Activated CD4-positive, CD25-positive, alpha-beta regulatory T cell treated with anti-CD3 and anti-CD28 coated beads, Interleukin-2, amount 50 U/mL, for 24 hours (primary cell): ENCODE results near the gene TTF2.

Experiments used
- ATAC-seq, 2 donors: fragments of 150-1000 bp; cut with Tn5 transposase; one replicate each; pipeline ENCODE4 v1.10.0; 2021; ENCODE audit warnings: mild to moderate bottlenecking in 1 of 2, moderate library complexity in 1 of 2

The TTF2 gene

DNA sequence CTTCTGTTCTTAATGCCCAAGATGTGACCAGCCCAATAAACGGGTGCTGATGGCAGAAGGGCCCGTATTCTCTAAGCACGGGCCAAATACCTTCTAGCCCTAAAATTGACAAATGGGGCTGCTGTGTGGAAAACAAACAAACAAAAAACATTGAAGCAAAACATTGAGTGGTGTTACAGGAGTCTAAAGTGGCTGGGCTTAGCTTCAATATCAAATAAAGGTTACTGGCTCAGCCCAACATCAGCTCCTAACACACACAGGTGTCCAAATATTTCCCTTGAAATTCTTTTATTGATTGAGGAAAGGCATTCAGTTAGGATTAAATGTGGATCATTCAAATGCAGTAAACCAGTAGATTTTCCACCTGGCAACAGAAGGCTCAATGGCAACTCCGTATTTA, 13.3 kb upstream of the TTF2 start:
- ATAC-seq, result no peak

DNA sequence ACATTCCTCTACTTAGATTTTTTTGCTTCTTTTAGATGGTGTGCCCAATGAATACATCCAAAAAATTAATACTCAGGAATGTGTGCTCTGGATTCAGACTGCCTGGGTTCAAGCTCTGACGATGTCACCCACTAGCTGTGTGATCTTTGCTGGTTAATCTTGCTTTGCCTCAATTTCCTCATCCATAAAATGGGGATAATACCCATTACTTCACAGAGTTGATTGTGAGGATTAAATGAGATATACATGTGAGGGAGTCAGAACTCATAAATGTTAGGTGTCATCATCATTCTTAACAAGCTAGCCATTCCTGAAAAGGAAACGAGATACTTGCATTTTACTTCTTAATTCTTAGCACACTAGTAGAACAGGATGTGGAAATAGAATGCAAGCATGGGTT, 12.9 kb upstream of the TTF2 start:
- no peak for ATAC-seq

DNA sequence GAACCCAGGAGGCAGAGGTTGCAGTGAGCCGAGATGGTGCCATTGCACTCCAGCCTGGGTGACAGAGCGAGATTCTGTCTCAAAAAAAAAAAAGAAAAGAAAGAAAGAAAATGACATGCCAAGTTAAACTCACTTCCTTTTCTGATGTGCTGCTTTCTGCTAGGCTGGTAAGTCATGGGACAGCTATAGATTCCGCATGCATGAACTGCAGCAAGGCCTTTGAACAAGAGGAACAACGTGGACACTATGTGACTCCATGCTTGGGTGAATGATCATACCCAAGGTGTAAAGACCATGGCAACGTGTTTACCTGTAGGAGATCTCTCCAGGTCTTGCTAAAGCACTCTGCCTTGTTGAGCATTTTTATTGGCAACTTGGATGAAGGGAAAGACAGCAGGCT, 10.3 kb upstream of the TTF2 start:
- no peak for ATAC-seq

DNA sequence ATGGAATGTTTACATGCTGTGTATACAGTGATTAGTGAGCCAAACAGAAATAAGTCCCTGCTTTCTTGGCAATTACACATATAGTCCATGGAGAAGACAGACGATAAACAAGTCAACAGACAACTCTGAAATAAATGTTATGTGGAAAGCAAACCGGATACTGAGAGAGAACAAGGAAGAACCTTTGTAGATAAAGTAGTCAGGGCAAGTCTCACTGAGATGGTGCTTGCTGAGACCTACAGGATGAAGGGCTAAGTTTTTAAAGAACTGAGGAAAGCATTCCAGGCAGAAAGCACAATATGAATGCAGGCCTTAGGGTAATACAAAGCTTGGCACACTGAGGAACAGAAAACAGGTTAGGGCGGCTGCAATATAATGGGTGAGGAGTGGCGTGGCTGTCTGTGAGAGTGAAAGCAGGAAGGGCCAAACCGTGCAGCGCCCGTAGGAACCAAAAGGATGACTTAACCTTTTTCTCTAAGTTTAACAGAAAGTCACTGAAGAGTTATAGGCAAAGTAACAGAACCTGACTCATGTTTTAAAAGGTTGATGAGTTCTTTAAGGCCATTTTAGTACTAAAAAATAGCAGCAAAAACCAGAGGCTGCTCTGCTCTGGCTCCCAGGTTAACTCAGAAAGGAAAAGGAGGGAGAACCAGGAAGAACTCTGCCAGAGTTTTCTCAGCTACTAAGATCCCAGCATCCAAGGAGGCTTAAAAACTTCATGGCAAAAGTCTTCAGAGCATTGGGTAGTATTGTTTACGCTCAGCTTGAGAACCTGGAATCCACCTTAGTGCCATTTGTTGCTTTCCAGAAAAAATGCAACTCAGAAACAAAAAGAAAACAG, 8.7 kb upstream of the TTF2 start:
- peak; percentile 70 for ATAC-seq

DNA sequence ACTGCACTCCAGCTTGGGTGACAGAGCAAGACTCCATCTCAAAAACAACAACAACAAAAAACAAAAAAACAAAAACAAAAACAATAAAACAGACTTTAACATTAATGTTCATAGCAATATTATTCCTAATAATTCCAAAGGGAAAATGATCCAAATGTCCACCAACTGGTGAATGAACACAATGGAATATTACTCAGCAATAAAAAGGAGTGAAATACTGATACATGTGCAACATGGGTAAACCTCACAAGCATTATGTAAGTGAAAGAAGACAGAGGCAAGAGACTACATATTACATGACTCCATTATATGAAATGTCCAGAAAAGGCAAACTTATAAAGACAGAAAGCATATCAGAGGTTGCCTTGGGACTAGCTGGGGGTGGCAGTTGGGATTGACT, 6.1 kb upstream of the TTF2 start:
- no peak for ATAC-seq

DNA sequence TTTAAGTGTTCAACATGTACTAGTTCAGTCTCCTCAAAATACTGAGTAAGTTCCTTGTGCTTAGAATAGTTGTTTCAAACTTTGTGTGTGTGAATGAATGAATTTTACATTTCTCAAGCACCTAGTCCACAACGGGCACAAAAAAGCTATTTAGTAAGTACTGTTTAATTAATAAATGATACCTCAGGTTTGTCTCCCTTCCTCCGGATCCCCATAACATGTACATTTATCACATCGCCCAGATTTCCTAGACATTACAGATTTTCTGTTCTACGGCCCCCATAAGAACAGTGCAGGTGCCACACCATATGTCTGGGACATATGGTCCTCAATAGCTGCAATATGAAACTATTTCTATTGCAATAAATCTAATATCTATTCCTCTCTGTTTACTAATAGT, 1.3 kb upstream of the TTF2 start:
- ATAC-seq, result no peak

DNA sequence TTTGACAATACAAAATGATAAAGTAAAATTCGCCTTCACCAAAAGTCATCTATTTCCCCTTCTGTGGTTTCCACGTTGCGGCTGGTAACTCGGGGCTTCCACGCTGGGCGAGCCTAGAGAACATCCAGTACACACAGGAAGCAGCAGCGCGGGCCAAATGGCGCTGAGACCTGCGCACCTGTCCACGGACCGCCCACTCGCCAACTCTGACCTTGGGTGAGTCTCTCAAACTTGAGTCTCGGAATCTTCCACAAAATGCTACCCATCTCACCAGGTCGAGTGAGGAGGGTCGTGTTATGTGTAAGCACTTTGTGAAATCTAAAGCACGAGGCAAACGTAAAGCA, 820 bp upstream of the TTF2 start:
- ATAC-seq, result peak in 1 of 2 donors; percentile 9

DNA sequence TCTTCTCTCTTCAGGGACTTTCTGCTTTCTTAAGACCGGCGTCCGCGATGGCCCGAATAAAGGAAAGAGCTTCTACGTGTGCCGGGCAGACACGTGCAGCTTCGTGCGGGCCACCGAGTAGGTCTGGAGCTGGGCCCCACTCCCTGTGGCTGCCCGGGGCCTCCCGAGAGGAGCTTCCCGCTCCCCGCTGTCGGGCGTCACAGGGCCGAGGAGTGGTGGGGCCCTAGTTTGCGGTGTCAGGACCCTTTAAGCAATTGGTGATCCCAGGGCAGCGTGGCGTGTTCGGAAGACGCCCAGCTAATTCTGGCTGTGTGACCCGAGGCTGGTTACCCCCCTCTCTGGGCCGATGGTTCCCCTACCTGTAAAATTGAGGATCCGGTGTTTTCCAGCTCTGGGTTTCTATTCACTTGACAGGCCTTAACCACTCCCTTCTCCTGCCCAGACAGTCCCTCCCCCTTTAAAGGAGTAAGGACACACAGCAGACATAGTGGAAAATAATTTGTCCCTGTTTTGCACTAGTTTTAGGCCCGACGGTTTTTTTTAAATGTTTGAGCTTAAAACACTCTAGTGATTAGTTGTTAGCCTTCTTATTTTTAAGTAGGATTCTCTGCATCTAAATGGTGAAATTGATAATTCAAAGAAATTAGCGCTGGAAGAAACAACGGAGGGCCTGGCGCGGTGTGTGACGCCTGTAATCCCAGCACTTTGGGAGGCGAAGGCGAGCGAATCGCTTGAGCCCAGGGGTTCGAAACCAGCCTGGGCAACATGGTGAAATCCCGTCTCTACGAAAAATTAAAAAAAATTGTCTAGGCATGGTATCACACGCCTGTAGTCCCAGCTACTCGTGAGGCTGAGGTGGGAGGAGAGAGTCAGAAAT, 553 bp downstream of the TTF2 start:
- ATAC-seq, result peak; percentile 2 to 4

DNA sequence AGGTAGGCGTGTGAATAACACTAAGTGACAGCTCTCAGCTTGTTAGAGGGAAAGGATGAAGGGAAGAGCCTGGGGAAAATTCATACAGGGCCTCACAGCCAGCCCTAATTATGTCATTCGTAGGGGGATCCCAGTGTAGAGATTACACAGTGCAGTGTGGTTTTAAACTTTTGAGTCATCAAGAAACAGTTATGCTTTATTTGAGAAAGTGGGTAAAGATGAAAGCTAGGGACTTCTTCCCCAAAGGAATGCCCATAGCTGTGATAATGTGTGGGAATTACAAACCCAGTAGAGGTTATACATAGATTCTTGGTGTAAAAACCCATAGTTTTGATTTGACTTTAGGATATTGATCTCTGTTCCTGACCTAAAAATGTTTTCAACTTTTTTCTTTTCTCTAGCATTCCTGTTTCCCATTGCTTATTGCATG, 1.9 kb downstream of the TTF2 start:
- ATAC-seq, result peak; percentile 30 to 49

DNA sequence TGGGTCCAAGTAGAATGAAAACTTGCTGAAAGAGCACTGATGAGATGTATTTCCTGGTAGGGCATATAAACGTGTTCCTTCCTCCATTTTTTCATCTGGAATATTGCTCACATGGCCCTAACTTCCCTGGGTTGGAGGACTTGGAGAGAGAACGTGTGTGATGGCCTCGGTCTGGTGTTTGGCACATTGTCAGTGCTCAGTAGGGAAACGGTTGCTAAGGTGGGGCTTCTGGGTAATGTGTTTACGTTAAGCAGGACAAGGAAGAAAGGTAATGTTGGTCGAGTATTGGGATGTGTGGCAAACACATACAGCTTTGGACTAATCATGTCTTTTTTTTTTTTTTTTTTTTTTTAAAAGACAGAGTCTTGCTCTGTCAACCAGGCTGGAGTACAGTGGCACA, 6.2 kb downstream of the TTF2 start:
- ATAC-seq, result no peak

DNA sequence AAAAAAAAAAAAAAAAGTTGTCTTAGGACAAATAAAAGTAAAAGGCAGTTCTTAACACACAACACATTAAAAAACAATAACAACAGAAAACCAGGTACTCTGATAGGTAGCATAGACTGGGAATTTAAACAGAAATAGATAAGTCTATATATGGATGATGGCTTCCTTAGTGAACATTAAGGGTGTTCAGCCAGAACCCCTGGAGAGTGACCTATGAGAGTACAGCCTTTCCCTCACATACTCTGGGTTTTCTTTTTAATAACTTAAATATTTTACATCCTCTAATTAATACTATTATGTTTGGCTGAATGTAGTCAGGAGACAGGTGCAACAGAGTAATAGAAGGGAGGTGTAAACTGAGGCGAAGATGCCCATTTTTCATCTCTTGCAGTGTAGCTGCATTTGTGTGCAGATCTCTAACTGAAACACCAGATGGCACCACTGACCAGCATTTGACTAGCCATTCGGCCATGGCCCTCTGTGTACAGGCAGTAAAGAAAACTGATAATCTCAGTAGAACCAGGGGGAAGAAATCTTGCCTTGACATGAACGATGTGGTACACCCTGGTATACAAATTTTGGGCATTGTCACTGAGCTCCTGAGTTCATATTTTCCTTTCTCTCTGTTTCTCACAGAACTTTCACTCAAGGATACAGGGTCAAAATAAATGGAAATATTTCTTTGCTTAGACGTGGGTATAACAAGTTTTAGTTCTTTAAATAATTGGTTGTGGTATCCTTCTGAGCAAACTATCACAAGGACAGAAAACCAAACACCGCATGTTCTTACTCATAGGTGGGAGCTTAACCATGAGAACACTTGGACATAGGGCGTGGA, 7.6 kb downstream of the TTF2 start:
- peak; percentile 66 to 71 for ATAC-seq

DNA sequence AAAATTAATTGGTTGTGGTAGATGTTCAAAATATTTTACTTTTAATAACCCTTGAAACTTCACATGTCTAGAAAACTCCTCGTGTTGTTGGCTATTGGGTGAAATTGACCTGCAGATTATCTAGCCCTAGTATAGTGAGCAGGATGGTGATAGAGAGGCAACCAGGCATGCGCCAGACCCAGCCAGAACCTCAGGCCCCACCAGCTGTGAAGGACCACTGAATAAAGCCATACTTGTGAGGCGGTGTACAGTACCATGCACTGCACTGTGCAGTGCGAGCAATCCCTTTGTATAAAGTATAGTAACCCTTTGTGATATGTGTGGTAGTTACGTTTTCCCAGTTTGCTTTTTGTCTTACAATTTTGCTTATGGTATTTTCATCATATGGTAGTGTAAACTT, 8.5 kb downstream of the TTF2 start:
- no peak for ATAC-seq

DNA sequence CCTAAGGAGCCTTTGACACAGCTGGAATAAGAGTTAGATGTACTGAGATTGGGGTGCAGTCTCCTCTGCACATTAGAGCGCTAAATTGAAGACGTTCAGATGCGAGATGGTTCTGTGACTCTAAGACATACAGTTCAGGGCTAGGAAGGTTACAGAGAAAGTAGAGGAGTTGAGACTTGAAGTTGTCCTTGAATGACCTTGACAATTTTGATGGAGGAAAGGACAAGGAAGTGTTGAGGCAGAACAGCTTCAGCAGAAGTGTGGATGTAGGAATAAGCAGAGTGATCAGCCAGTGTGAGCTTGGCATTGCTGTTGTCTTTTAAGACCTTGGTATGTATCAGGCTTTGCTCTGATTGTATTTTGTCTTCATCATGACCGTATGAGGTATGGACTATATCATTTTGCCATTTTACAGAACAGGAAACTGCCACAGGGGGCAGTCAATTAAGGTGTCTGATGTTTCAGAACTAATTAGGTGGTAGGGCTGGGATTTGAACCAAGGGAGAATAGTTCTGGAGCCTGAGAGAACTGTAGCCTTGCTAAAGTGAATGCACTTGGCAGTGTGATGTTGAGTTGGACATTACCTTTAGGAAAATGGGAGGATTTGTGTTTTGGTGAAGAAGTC, 9.2 kb downstream of the TTF2 start:
- ATAC-seq, result no peak

DNA sequence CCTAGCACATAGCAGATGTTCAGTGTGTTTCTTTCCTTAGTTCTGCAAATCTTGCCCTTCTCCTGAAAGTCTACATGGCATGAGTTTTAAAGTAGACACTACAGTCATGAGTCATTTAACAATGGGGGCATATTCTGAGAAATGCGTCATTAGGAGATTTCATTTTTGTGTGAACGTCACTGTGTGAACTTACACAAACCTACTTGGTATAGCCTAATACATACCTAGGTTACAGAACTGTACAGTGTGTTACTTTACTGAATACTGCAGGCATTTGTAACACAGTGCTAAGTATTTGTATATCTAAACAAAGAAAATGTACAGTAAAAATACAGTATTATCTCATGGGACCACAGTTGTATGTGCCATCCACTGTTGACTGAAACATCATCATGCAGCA, 10.0 kb downstream of the TTF2 start:
- ATAC-seq, result peak; percentile 89 to 95

DNA sequence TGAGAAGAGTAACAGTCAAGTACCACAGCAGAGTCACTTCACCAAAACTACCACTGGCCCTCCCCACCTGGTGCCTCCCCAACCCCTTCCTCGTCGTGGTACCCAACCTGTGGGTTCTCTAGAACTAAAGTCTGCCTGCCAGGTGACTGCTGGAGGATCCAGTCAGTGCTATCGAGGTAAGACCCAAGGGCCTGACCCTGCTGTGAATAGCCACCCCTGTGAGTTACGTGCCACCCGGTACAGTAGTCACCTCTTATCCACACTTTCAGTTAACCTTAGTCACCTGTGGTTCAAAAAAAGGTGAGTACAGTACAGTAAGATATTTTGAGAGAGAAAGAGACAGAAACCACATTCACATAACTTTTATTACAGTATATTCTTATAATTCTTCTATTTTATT, 16.5 kb downstream of the TTF2 start:
- ATAC-seq, result peak; percentile 48 to 52

DNA sequence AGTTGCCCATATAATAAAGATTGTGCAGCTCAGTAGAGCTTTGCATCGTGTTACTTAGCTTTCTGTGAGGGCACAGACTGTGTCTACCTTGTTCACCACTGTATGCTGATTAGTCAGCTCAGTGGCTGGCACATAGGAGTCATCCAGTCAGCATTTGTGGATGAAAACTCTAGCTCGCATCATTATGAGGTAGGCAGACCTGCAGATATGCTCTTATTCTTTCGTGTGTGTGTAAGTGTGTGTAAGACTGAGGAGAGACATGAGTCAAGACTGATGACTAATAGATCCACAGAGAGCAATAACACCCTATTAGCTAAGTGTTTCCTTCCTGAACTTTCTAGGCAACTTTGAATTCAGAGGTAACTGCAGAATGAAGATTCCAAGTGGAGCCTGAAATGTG, 17.1 kb downstream of the TTF2 start:
- ATAC-seq, result peak; percentile 98

DNA sequence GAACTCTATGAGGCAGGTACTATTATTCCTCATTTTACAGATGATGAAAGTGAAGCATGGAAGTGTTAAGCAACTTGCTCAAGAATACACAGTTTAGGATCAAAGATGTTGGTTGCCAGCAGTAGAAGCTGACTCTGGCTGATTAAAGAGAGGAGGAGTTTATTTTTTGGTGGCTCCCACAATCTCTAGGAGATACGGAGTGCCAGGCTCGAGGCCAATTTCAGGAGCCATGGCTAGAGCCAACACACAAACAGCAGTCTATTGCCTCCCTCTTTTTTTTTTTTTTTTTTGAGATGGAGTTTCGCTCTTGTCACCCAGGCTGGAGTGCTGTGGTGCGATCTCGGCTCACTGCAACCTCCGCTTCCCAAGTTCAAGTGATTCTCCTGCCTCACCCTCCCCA, 19.6 kb downstream of the TTF2 start:
- no peak for ATAC-seq

DNA sequence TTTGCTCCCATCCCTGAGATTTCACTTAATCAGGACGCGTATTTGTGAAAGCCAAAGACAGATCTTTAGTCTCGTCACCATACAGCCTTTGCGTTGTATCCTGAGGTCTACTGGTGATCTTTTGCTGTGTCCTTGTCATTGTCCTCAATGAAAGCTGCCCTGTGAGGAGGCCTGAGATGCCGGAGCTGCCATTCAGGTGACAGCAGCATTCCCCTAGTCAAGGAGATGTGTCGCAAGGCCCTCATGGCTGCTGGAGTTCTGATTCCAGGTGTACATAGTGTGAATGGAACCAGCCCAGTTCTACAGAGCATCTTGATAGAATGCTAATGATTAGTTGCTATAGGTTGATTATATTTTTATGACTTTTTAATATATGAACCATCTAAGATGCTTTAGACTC, 24.1 kb downstream of the TTF2 start:
- no peak for ATAC-seq

DNA sequence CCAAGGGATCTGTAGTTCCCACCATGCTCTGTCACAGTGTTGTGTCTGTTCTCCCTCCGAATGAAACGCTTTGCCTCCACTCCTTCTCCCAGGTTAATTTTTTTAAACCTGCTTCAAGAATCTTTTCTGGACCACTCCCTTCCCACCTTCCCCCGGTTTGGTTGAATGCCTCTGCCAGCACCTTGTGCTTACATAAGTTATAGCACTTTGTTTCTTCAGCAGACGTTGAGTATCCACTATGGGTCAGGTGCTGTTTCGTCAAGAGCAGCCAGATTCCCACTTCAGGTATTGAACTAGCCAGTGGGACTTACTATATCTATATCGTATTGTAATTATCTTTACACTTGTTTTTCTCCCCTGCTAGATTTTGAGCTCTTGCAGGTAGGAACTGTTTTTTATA, 27.6 kb downstream of the TTF2 start:
- no peak for ATAC-seq

DNA sequence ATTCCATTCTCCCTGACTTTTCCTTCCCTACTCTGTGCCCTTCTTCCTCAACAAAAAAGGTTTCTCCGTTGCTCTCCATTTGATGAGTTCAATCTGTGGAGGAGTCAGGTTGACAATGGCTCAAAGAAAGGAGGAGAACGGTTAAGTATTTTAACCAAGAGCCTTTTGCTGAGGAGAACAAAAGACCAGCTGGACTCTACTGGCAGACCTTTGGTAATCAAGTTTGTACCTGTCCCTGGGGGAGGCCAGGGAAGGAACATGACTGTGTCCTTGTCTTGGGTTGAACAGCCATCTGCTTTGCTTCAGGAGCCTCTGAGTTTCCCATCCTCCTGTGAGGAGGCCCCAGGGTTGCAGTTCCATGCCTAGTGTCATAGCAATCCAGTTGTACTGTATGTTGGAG, 29.9 kb downstream of the TTF2 start:
- no peak for ATAC-seq

DNA sequence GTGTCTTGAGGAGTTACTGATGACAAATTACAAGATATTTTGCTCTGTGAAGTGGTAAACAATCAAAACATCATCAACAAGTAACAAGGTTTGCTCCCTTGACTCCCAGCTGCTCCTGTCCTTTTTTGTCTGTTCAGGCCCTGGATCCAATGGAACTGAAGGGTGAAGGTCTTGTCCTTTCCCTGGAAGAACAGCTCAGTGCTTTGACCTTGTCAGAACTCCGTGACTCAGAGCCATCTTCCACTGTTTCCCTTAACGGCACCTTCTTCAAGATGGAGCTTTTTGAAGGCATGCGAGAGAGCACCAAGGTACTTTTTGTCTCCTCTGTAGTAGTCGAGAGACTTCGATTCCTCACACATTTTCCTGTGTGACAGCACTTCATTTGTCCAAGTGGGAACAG, 32.5 kb downstream of the TTF2 start:
- no peak for ATAC-seq

DNA sequence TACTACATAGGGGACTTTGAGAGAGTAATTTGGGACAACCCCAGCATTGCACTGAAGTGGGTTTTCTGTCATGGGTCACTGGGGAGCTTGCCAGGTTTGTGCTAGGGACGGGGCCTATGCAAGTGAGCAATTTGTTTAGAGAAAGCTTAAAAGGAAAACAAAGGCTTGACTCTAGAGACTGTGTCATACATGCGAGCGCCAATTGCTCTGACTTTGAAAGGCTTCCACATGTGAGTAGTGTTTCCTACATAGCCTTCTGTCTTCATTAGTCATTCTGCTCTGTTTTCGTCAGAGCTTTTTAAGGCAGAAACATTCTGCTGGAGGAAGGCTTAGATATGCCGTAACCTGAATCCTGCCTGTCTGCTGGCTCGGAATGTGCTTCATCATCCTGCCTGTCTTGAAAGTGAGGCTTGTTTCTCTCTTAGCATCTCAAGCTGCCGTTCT, 33.0 kb downstream of the TTF2 start:
- peak; percentile 89 to 95 for ATAC-seq
